ENCODE results near the gene LY86.

Gene LY86

DNA sequence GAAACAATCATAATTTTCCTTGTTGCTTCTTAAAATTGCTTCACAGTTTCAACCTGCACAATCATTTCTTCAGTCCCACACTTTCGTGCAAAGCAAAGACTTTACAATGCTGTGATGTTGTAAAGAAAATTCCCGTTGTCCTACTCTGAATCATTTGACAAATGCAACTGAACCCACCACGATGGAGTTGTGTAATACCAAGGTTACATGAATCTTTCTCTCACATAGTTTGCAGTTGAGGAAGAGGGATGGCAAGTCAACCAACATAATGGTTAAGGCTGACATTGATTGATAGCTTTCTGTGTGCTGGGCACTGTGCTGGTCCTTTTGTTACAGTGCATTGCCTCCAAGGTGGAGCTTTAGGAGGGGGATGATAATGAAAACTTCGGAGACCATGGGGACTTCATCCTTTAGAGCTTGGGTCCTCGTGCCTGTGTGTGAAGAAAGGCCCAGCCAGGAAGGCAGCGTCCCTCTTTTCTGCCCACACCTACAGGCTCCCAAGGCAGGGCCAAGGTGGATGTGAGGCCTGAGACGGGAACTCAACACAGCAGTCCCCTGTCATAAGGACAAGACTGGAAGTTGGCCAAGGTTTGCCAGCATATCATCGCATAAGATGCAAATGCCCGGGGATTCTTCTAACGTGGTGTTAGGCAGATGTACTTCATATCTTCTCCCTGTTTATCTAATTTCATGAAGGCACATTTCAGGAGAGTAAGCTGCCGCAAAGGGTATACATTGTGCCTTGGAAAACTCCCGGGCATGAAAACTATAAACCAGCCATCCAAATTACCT, 96.9 kb downstream of the LY86 start:
- DNase-seq: no peak

DNA sequence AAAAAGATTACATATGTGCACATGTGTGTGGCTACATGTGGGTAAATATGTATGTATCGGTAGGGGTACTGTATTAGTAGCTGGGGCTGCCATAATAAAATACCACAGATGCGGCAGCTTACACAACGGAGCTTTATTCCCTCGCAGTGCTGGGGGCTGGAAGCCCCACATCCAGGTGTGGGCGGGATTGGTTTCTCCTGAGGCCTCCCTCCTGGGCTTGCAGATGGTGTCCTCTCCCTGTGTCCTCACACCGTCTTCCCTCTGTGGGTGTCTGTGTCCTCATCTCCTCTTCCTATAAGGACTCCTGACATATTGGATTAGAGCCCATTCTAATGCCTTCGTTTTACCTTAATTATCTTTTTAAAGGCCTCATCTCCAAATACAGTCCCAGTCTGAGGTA, 97.7 kb downstream of the LY86 start:
- no peak for DNase-seq

GRCh38 chr6:6686748-6687601, 98.5 kb downstream of the LY86 start:
- DNase-seq: peak; percentile 85 to 87

- no peak for DNase-seq
Observed at GRCh38 chr6:6688283-6688682, 99.8 kb downstream of the LY86 start.

- no peak for DNase-seq
Observed at GRCh38 chr6:6688951-6689350, 100.4 kb downstream of the LY86 start.

DNA sequence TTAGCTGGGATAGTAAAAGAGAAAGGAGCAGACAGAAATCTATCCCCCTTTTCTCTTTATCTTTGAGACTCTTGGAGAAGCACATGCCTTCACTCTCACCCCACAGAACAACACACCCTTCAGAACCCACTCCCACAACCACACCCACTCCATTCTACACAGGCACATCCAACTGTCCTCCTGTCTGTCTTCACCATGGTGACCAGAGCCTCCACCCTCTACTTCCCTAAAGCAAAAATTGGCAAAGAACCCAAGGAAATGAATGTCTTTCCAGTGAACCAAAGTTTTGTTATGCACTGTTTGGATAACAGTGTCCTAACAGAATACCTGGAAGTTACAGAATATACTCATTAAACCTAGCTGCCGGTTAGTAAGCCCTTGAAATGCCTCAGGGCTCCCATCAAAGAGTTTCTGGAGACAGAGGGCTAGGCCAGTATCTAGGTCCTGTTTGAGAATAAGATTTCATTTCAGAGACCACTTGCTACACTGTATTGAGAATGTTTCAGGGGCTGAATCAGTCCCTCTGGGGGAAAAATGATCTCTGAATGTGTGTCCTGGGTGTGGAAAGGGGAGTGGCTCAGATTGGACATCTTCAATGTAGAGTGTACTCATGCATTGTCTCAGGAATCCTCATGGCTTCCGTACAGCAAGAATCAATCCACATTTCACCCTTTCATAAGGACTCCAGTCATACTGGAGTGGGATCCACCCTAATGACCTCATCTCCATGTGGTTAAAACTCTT, 101.1 kb downstream of the LY86 start:
- no peak for DNase-seq

GRCh38 chr6:6690144-6690483, 101.6 kb downstream of the LY86 start:
- DNase-seq: no peak

DNA sequence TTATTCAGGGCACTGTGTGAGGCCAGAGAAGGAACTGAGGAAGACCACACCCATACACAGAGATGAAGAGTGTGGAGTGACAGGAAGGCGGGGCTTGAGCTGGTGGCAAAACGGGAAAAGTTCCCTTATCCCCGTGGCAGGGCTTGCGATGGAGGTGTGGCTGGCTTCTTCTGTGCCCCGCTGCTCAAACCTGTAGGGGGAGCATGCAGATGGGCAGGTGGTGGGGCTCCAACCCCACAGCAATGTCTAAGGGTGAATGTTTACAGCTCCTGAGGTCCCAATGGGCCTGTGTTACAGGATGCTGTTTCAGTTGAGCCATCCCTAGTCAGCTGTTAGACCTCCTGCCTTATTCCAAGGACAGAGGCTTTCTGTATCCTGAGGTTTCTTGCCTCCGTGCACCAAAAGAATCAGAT, 105.9 kb downstream of the LY86 start:
- no peak for DNase-seq

DNA sequence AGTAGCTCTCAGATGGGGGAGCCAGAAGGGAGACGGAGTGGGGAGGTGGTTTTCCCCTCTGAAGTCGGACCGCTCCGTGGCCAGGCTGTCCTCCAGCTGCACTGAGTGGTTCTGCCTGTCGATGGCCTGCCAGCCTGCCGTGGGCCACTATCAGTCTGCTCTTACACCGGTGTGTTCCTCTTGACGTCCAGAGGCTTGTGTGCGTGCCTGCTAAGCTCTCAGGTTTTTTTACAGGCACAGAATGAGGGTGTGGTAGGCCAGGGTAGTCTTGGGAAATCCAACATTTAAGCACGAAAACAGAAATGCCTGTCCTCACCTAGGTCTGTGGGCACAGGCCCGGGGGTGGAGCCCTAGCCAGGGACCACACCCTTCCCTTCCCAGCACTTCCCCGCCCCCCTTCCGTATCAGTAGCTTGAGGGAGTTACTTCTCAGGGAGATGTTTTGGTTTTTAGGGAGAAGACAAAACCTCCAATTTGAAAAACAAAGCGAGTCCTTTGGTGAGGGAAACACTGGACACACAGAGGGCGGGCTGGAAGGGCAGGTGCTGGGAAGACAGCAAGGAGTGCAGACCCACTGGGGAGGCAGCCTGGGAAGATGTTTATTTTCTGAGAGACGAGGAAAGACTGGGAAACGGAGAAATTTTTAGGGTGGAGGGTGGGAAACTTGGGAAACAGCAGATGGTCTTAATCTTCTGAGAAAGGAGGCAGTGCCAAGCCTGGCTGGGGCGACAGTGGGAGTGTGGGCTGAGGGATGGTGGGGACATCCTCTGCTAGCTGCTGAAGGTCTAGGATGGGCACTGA, 106.5 kb downstream of the LY86 start:
- peak in 1 of 2 experiments; percentile 13 for DNase-seq

DNA sequence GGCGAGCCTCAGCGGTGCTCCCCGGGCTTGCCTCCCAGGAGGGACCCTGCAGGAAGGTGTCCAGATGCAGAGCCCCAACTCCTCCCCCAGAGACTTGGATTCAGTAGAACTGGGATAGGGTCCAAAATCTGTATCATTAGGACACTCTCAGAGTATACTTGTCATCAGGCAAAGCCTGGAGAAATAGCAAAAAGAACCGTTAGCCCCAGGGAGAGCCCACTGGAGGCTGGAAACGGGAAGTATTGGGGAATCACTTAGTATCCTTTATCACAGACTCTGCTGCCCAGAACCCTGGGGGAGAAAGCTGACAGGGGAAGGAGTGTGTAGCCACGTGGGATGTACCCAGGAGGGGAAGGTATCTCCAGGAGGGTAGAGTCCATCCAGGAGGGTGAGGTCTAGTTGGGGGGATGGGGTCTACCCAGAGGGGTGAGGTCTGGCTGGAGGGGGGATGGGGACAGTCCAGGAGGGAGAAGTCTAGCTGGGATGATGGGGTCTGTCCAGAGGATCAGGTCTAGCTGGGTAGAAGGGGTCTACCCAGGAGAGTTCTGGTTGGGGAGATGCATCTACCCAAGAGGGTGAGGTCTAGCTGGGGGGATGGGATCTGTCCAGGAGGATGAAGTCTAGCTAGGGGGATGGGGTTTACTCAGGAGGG, 107.2 kb downstream of the LY86 start:
- no peak for DNase-seq

DNA sequence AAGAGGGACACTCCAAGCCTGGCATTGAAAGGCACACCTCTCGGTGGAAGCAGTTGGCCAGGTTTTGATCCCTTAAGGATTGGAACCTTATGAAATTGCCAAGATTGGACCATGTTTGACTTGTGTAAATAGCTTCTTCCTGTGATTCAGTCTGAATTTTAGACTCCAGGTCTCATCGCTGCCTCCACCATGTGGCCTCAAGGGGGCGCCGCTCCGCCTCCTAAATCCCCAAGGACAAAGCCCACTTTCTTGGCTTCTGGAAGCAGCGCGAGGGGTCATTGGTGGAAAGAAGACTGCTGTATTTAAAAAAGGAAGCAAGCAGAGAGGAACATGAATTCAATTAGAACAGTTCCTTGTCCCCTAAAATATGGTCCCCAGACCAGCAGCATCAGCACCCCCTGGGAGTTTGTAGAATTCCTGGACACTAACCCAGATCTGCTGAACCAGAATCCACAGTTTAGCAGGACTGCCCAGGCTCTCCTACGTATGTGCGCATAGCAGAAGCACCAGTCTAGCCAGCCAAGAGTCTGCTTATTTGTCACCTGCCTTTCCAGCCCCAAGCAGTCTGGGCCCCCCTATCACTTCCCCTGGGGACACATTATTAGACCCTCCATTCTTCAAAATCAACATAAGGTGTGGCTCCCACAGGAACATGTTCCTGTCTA, 108.5 kb downstream of the LY86 start:
- DNase-seq: peak; percentile 66 to 78

- DNase-seq: peak; percentile 63 to 86
Observed at GRCh38 chr6:6697620-6698019, 109.1 kb downstream of the LY86 start.

DNA sequence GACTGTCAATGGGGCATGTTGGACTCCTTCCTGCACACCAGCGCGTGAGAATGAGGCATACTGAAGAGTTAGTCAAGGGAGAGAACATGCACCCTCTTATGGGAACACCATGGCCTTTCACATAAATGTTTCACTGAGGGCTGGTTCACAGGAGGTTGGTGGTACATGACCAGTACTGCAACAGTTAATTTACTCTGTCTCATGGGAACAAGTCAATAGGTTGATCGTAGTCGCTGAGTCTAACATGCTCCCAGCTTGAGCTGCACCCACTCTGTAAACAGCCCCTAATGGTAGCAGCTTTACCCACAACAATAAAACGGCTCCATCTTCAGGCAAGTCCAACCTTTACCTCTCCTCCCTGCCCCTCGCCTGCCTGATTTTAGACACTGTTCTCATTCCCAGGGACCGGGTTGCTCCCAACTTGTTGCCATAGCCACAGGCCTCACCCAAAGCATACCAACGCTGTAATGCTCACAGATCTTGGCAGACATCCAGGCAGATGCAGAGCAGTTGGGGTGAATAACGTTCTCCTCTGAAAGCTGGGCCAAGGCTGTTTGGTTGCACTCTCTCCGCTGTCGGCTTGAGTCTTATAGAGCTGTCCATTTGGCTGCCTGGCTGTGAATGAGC, 111.3 kb downstream of the LY86 start:
- peak; percentile 61 to 87 for DNase-seq

DNA sequence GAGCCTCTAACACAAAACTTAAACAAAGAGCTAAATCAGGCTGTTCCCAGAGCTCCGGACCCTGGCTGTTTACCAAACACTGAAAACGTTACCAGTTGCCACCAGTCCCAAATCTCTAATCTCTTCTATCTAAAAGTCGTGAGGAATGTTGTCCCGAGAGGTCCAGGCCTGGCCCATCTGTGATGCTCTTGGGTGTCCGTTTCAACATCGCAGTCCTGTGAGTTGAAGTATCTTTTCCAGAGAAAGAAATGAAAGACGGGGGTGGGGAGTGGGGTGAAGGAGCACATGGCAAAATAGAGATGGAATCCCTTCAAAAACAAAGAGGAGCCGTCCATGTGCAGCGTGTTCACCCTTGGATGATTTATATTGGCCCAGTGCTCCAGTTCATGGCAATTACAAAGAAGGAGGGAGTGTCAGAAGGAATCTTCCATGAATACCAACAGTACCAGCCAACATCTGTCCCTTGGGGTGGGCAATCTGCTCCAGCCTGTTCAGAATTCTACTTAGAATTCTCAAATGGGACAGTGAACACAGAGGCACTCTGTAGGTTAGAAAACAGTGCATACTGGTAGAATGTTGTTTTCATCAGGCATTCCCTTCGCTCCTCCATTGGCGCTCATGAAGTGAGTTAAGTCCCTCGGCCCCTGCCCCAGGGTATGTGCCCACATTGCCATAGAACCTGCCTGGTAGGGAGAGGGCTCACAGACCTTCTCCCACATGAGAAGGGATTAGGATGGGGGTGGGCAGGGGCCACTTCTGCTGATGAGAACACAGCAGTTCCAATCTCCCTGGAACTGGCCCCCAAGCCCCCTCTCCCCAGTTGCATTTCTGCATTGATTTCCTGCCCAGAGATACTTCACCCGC, 112.1 kb downstream of the LY86 start:
- DNase-seq: peak in 1 of 2 experiments; percentile 22

- no peak for DNase-seq
Observed at GRCh38 chr6:6701864-6702263, 113.3 kb downstream of the LY86 start.

GRCh38 chr6:6703699-6704098, 115.2 kb downstream of the LY86 start:
- DNase-seq: no peak

All from NCI-H524 (cell line).